ENCODE results near the gene CHCHD6. TPM values are rescaled to one million over a fixed set of nuclear protein-coding genes. Genes with fewer than 3 reads are reported as not detected.

CHCHD6 gene
- total RNA-seq, 1 donor from 2014 or later = 31.0 TPM

DNA sequence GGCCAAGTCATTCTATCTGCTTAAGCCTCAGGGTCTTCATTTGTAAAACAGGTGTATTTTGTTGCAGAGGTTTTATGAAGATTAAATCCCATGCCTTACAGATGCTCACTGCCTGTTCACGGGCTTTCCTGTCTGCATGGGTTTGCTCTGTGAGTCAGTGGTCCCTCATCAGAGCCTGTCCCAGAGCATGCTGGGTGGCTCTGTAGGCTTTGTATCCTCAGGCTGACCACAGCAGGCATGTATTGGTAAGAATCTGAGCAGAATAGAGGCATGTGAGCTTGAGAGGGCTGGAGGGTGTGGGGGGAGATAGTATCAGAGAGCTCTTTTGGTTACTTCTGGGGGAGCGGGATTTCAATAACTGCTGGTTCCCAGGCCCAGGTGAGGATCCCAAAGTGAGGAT is 233.5 kb downstream of the CHCHD6 start:
- H3K36me3 Mint-ChIP-seq = peaks cover 3% of the 10 kb centered on the region
- H3K27me3 Mint-ChIP-seq (ENCODE audit: low read depth) = peaks cover 96% of the 10 kb centered on the region

DNA sequence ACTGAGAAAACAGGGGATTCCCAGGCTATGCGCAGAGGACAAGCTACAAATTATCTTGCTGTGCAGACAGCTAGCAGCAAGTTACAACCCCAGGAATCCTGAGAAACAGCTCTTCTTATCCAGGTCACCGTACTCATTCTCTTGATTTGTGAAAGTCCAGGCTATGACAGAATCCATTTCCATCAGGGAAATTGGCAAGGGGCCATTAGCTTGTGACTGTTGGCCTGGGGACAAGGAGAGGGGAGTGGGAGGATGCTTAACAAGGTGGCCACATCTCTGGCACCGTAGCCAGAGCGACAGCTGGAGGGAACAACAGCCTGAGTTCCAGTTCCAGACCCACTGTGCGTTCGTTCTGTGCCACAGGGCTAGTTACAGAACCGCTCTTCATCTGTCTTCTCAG is 233.9 kb downstream of the CHCHD6 start:
- H3K4me1 Mint-ChIP-seq = peaks cover 18% of the 10 kb centered on the region
- H3K27ac Mint-ChIP-seq = no peak overlapping the region
- no peak overlapping the region for H3K4me3 Mint-ChIP-seq
- TF ChIP-seq, protein P1, sequence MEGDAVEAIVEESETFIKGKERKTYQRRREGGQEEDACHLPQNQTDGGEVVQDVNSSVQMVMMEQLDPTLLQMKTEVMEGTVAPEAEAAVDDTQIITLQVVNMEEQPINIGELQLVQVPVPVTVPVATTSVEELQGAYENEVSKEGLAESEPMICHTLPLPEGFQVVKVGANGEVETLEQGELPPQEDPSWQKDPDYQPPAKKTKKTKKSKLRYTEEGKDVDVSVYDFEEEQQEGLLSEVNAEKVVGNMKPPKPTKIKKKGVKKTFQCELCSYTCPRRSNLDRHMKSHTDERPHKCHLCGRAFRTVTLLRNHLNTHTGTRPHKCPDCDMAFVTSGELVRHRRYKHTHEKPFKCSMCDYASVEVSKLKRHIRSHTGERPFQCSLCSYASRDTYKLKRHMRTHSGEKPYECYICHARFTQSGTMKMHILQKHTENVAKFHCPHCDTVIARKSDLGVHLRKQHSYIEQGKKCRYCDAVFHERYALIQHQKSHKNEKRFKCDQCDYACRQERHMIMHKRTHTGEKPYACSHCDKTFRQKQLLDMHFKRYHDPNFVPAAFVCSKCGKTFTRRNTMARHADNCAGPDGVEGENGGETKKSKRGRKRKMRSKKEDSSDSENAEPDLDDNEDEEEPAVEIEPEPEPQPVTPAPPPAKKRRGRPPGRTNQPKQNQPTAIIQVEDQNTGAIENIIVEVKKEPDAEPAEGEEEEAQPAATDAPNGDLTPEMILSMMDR (IDR thresholded peaks at IDR 0.05; ENCODE audit: unreplicated experiment) = no peak
- DNase-seq (ENCODE audit: low spot score in 2 of 2, unreplicated experiment in 2 of 2) = no peak
- peaks cover 3% of the 10 kb centered on the region for H3K36me3 Mint-ChIP-seq
- H3K27me3 Mint-ChIP-seq (ENCODE audit: low read depth) = peaks cover 96% of the 10 kb centered on the region
- H3K9me3 Mint-ChIP-seq = no peaks in the 10 kb centered on the region

More for the DNA sequence above, 233.5 kb downstream of the CHCHD6 start:
- Mint-ChIP-seq H3K4me3 (no peak overlapping the region), H3K4me1 (peaks cover 20% of the 10 kb centered on the region), H3K9me3 (no peaks in the 10 kb centered on the region), H3K27ac (no peak overlapping the region)
- DNase-seq (ENCODE audit: low spot score in 2 of 2, unreplicated experiment in 2 of 2) = no peak
- TF ChIP-seq, protein P1 (IDR thresholded peaks at IDR 0.05; ENCODE audit: unreplicated experiment) = no peak

DNA sequence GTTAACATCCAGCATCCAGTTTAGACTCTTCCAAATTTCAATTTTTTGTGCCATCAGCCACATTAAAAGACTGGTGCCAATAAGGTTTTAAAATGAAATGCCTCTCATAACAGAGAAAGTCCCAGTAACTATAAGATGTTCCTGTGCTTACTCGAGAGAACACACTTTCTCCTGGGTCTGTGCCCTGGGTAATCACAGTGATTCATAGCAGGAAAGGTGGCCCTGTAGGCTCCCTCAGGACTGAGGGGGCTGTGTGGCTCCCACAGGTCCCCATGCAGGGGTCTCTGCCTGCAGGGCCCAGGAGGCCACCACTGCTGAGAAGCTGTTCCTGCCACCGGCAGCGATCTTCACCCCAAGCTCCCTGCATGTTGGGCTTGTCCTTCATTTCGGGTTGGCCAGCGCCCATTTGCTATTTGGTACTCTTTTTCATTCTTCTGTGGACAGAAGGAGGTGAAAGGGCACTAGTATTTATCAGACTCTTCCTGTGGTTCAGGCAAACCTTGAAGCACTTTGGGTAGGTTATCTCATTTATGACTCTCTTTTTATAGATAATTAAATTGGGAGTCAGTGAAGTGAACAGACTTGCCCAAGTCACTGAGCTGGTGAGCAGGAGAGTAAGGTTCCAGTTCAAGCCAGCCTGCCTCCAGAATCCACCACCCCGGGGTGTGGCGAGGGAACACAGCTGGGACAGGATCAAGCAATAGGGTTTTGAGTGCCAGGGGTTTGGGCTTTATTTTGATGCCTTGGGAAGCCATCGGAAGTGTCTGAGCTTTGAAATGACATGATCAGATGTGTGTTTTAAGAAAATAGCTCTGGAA is 234.7 kb downstream of the CHCHD6 start:
- Mint-ChIP-seq H3K4me1 (peaks cover 17% of the 10 kb centered on the region), H3K27me3 (ENCODE audit: low read depth) (peaks cover 98% of the 10 kb centered on the region), H3K27ac (no peak overlapping the region), H3K36me3 (peaks cover 3% of the 10 kb centered on the region), H3K9me3 (no peaks in the 10 kb centered on the region), H3K4me3 (no peak overlapping the region)
- TF ChIP-seq, protein P1 (IDR thresholded peaks at IDR 0.05; ENCODE audit: unreplicated experiment) = no peak
- no peak for DNase-seq (ENCODE audit: low spot score in 2 of 2, unreplicated experiment in 2 of 2)

DNA sequence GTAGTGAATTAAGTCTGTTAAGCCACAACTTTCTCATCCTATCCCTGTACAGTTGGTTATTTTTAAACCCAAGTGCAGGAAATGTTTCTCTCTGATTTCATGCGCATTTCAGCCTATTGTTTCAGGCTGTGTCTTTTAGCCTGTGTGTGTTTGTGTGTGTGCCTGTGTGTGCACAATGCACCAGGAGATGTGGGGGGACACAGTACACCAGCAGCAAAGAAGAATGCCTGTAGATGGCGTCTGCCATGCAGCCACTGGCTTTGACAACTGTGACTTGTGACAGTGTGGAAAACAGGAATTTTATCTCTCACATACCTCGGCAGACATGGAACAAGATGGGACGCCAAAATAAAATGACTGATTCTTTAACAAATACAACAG is 235.3 kb downstream of the CHCHD6 start:
- H3K4me3 Mint-ChIP-seq = no peak overlapping the region
- H3K27me3 Mint-ChIP-seq (ENCODE audit: low read depth) = peaks cover 98% of the 10 kb centered on the region
- no peak for DNase-seq (ENCODE audit: low spot score in 2 of 2, unreplicated experiment in 2 of 2)
- no peaks in the 10 kb centered on the region for H3K9me3 Mint-ChIP-seq
- TF ChIP-seq, protein P1 (IDR thresholded peaks at IDR 0.05; ENCODE audit: unreplicated experiment) = no peak
- no peak overlapping the region for H3K27ac Mint-ChIP-seq
- peaks cover 12% of the 10 kb centered on the region for H3K4me1 Mint-ChIP-seq
- H3K36me3 Mint-ChIP-seq = peaks cover 6% of the 10 kb centered on the region

DNA sequence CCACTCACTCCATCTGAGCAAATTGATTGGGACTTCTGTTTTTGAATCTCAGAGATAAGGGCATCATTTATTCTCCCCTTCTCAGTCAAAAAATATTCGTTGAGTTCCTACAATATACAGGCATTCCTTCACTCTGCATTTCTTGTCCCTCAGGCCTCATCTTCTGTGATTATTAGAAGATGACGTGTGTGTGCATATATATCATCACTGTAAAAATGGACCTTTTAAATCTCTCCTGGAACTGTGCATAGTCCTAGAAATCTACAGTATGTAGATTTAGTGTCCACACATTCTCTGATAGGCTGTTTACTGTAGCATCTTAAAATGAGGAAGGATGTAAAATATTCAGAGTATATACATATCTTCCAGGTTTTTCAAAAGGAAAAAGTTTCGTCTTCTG is 235.7 kb downstream of the CHCHD6 start:
- Mint-ChIP-seq H3K4me1 (peaks cover 11% of the 10 kb centered on the region), H3K36me3 (peaks cover 6% of the 10 kb centered on the region), H3K27ac (no peak overlapping the region), H3K9me3 (no peaks in the 10 kb centered on the region), H3K4me3 (no peak overlapping the region), H3K27me3 (ENCODE audit: low read depth) (peaks cover 99% of the 10 kb centered on the region)
- TF ChIP-seq, protein P1 (IDR thresholded peaks at IDR 0.05; ENCODE audit: unreplicated experiment) = no peak
- DNase-seq (ENCODE audit: low spot score in 2 of 2, unreplicated experiment in 2 of 2) = no peak
